Breast epithelium (tissue), 3 donors: ENCODE measurements around the gene MOCS2.

Source experiments
- POLR2A ChIP-seq: fragments of 450-650 bp; IDR thresholded peaks from one replicate; pipeline ENCODE4 v1.6.1; 2016; ENCODE audit warnings: antibody characterized with exemption, mild to moderate bottlenecking, moderate library complexity
- POLR2AphosphoS5 ChIP-seq, 3 donors: sonication (generic); formaldehyde crosslinking; IDR thresholded peaks; one replicate each; pipeline ENCODE4 v1.6.1; 2017; ENCODE audit warnings: antibody characterized with exemption in 3 of 3
- TF ChIP-seq, protein P1 (sequence below), 3 donors: fragments of 450-650 bp; IDR thresholded peaks; one replicate each; pipeline ENCODE4 v1.5.1; 2016 to 2017; ENCODE audit warnings: antibody characterized with exemption in 3 of 3, mild to moderate bottlenecking in 3 of 3, moderate library complexity in 3 of 3

DNA sequence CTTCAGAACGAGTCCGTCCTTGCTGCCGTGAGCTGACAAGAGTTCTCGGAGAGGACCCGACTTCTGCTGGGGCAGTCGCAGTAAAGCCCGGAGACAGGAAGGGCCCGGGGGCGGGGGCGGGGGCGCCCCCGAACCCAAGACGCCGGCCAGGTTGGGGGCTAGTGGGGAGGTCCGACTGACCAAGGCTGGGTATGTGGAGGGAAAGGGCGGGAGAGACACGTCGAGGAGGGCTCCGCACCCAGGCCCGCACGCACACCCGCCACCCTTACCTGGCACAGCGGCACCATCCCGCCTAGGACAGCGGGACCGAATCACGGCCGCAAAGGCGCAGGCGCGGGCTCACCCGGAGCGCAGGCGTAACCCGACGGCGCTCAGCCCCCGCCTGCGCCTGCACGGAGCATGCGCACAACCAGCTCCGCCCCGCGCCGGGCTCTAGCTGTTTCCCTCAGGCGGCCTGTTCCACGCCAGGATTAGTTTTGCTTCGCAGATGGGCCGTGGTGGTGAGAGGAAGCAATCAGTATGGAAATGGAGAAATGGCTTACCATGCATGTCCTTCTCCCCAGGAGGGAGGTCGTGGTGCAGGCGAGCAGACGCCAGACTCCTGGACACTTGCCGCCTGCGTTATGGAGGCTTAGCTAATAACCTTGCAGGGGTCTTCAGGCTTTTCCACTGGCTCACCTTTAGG is at the start of gene MOCS2:
- TF ChIP-seq, protein P1, sequence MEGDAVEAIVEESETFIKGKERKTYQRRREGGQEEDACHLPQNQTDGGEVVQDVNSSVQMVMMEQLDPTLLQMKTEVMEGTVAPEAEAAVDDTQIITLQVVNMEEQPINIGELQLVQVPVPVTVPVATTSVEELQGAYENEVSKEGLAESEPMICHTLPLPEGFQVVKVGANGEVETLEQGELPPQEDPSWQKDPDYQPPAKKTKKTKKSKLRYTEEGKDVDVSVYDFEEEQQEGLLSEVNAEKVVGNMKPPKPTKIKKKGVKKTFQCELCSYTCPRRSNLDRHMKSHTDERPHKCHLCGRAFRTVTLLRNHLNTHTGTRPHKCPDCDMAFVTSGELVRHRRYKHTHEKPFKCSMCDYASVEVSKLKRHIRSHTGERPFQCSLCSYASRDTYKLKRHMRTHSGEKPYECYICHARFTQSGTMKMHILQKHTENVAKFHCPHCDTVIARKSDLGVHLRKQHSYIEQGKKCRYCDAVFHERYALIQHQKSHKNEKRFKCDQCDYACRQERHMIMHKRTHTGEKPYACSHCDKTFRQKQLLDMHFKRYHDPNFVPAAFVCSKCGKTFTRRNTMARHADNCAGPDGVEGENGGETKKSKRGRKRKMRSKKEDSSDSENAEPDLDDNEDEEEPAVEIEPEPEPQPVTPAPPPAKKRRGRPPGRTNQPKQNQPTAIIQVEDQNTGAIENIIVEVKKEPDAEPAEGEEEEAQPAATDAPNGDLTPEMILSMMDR (IDR thresholded peaks at IDR 0.05), result no peak
- TF ChIP-seq POLR2AphosphoS5 (IDR thresholded peaks at IDR 0.05), result peak; percentile 46 to 80 (median 60)
- peak; percentile 44 for TF ChIP-seq POLR2A
